GM12892 (cell line): ENCODE results near the gene NRL.

Source experiments
- POLR2A ChIP-seq: IDR thresholded peaks from 2 replicates; pipeline ENCODE4 v1.6.1; 2011; ENCODE audit warnings: low read depth, low read length, control low read depth
- POLR2AphosphoS5 ChIP-seq: IDR thresholded peaks from 2 replicates; pipeline ENCODE4 v1.6.1; 2011; ENCODE audit warnings: low read depth, low read length, control low read depth

DNA sequence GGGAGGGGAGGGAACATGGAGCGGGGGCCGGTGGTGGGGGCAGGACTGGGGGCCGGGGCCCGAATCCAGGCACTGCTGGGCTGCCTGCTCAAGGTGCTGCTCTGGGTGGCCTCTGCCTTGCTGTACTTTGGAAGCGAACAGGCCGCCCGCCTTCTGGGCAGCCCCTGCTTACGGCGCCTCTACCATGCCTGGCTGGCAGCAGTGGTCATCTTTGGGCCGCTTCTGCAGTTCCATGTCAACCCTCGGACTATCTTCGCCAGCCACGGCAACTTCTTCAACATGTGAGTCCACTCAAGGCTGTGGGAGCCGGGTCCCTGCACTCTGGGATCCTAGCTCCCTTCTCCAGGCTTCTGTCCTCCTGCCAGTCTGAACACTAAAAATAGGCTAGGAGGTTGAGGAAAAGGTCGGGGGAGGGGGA lies 16.8 kb upstream of the NRL start:
- TF ChIP-seq POLR2AphosphoS5 (no peak), POLR2A (no peak)
